ENCODE results near the gene MOB2. TPM values are rescaled to one million over a fixed set of nuclear protein-coding genes. Genes with fewer than 3 reads are reported as not detected.
A peak's percentile ranks its signal among the peaks of the same experiment; 100 is the strongest.

MOB2 gene
- total RNA-seq, 1 donor from 2014 or later, result 95.4 TPM

DNA sequence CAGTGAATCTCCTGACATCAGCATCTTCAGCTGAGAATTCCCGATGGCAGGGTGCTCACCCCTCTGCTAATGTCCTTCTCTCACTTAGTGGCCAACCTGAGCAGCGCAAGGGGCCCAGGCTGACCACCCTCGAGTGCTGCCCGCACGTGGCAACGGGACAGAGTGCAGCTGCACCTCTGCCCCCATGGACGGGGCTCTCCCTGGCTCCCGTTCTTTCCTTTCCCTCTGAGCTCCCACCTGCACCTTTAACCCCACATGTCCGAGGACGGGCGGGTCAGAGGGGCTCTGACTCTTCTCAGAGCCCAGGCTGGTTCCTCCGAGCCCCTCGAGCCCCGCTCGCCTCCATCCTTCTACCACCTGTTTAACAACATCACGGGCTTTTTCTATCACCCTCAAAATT is 19.8 kb downstream of the MOB2 start:
- H3K4me3 ChIP-seq, result no peak overlapping the region
- H3K36me3 ChIP-seq, result peaks cover 40 to 45% of the 10 kb centered on the region in 2 donors
- no peaks in the 10 kb centered on the region for H3K9me3 ChIP-seq
- no peak overlapping the region for H3K27ac ChIP-seq
- H3K4me1 ChIP-seq, result no peaks in the 10 kb centered on the region
- intact Hi-C loops (cut with DNase I), result no loop called here
- no peak for DNase-seq (ENCODE audit: low spot score in 2 of 2)
- TF ChIP-seq, protein P1, sequence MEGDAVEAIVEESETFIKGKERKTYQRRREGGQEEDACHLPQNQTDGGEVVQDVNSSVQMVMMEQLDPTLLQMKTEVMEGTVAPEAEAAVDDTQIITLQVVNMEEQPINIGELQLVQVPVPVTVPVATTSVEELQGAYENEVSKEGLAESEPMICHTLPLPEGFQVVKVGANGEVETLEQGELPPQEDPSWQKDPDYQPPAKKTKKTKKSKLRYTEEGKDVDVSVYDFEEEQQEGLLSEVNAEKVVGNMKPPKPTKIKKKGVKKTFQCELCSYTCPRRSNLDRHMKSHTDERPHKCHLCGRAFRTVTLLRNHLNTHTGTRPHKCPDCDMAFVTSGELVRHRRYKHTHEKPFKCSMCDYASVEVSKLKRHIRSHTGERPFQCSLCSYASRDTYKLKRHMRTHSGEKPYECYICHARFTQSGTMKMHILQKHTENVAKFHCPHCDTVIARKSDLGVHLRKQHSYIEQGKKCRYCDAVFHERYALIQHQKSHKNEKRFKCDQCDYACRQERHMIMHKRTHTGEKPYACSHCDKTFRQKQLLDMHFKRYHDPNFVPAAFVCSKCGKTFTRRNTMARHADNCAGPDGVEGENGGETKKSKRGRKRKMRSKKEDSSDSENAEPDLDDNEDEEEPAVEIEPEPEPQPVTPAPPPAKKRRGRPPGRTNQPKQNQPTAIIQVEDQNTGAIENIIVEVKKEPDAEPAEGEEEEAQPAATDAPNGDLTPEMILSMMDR (IDR thresholded peaks at IDR 0.05), result no peak
- H3K27me3 ChIP-seq, result no peaks in the 10 kb centered on the region

DNA sequence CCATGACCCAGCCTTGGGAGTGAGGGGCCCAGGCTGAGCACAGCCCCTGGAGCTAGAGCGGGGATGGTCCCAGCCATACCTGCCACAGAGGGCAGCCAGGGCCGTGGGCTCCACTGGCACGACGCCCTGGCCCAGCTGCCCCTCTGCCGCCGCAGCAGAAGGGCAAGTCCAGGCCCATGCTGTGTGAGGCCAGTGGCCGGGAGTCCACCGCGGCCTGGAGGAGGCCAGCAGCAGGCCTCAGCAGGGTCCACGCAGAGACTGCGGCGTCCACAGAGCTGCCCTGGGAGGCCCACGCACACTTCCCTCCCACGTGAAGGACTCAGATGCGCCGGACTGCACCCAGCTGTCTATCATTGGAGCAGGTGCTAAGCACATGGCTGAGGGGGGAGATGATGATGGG is 23.5 kb downstream of the MOB2 start:
- H3K4me3 ChIP-seq, result no peak overlapping the region
- peaks cover 14 to 28% of the 10 kb centered on the region in 2 donors for H3K4me1 ChIP-seq
- intact Hi-C loops (cut with DNase I), result loop anchor here (5.0 kb wide), 1 partner anchor 76 kb away; the partner anchor contains the start of gene BRSK2
- H3K36me3 ChIP-seq, result peaks cover 3 to 8% of the 10 kb centered on the region in 2 donors
- H3K27ac ChIP-seq, result peak overlapping the region in 1 of 2 donors; percentile 36
- H3K9me3 ChIP-seq, result no peaks in the 10 kb centered on the region
- H3K27me3 ChIP-seq, result no peaks in the 10 kb centered on the region
- no peak for DNase-seq (ENCODE audit: low spot score in 2 of 2)
- TF ChIP-seq, protein P1 (IDR thresholded peaks at IDR 0.05), result no peak

DNA sequence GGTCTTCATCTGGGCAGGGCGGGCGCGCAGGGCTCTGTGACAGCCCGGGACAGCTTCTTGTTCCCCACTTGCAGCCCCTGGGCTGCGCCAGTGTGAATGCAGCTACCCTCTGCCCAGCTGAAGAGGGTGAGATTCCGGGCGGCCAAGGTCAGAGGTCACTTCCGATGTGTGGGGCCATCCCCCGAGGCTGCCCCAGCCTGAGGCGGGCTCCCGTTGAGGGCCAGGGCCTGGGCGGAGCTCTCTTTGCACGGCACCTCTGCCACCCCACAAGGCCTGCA is 23.9 kb downstream of the MOB2 start:
- Histone ChIP-seq H3K27ac (no peak overlapping the region), H3K4me1 (peaks cover 14 to 28% of the 10 kb centered on the region in 2 donors), H3K9me3 (no peaks in the 10 kb centered on the region), H3K4me3 (no peak overlapping the region), H3K36me3 (peaks cover 0 to 4% of the 10 kb centered on the region in 2 donors), H3K27me3 (no peaks in the 10 kb centered on the region)
- TF ChIP-seq, protein P1 (IDR thresholded peaks at IDR 0.05), result no peak
- no peak for DNase-seq (ENCODE audit: low spot score in 2 of 2)
- intact Hi-C loops (cut with DNase I), result loop anchor here (5.0 kb wide), 1 partner anchor 75 kb away; the partner anchor contains the start of gene BRSK2

DNA sequence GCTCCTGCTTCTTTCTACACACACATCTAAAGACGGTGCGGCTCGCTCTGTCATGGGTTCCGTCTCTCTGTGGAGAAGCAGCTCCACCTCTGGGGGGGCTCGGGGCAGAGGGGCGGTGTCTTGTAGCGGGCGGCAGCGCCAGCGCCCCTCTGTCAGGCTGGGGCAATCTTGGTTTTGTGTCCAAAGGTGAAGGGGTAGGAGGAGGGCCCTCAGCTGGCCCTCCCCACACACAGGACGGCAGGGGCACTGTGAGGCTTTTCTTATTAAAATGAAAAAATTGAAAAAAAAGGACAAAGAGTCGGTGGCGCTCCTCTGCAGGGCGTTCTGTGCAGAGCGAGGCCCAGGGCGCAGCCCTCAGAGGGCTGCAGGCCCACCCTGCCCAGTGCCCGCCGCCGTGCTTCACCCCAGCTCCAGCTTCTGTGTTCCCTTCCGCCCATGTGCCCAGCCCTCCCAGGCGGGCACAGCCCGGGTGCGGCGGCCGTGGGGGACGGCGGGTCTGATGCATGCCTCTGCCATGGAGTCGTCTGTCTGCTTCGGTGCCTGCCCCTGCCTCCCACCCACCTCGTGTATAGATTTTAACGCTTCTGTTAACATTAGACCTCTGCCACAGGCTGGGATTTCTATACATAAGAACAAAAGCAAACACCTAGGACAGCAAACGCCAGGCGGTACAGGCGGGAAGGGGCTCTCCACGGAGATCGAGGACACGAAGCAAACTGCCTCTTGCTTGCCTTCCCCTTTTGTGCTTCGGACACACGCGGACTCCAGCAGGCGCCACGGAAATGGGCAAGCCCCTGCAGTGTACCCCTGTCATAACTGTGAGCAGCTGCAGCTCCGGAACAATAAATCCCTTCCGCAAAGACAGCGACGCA is 24.5 kb downstream of the MOB2 start:
- DNase-seq (ENCODE audit: low spot score in 2 of 2), result no peak
- Histone ChIP-seq H3K4me1 (peaks cover 14 to 28% of the 10 kb centered on the region in 2 donors), H3K36me3 (peaks cover 0 to 4% of the 10 kb centered on the region in 2 donors), H3K27me3 (no peaks in the 10 kb centered on the region), H3K9me3 (no peaks in the 10 kb centered on the region), H3K27ac (peak overlapping the region in 1 of 2 donors; percentile 88), H3K4me3 (no peak overlapping the region)
- intact Hi-C loops (cut with DNase I), result loop anchor here (5.0 kb wide), 1 partner anchor 75 kb away; the partner anchor contains the start of gene BRSK2
- TF ChIP-seq, protein P1 (IDR thresholded peaks at IDR 0.05), result no peak

DNA sequence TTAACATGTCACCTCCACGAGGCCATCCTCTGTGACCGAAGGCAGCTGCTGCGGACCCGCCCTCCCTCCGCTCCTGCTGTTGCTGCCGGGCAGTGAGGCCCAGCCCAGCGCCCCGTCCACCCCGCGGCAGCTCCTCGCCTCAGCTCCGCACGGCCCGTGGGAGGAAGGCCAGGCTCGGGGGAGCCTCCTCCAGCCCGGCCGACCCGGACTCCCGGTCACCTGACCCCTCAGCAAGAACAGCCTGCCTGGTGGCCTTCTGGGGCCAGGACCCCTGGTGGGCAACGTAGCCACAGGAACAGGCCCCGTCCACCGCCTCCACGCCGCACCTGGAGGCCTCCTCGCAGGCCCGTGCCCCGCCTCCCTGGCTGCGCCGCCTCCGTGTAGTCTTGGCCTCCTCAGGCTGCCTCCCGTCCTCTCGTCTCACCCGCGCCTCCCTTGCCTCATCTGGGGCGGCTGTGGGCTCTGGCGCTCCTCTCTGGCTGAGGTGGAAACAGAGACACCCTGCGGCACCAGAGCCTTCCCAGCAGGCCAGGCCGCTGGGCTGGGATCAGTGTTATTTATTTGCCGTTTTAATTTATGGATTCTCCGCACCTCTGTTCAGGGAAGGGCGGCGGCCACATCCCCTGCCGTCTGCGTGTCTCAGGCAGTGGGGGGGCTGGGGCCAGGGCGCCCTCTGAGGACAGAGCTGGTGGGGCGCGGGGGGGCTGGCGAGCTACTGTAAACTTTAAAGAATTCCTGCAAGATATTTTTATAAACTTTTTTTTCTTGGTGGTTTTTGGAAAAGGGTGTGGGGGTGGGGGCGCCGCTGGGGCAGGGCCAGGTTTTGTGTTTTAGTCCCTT is 25.4 kb downstream of the MOB2 start:
- Histone ChIP-seq H3K27ac (peak overlapping the region; percentile 86 to 88), H3K36me3 (peaks cover 0 to 4% of the 10 kb centered on the region in 2 donors), H3K4me1 (peaks cover 14 to 28% of the 10 kb centered on the region in 2 donors), H3K27me3 (no peaks in the 10 kb centered on the region), H3K9me3 (no peaks in the 10 kb centered on the region), H3K4me3 (peak overlapping the region; percentile 21 to 43)
- DNase-seq (ENCODE audit: low spot score in 2 of 2), result no peak
- TF ChIP-seq, protein P1 (IDR thresholded peaks at IDR 0.05), result no peak
- intact Hi-C loops (cut with DNase I), result loop anchor here (1.0 to 5.0 kb wide), 2 partner anchors 21 to 74 kb away; partner anchors contain the start of gene BRSK2

Measured in ascending aorta (tissue), 2 donors.